ENCODE data around the gene OBP2B.
"Not testable (repeated sequence)": the region's sequence is repeated elsewhere in the genome, so short reads cannot be mapped to it uniquely, and the experiment has no call there.

The OBP2B gene

DNA sequence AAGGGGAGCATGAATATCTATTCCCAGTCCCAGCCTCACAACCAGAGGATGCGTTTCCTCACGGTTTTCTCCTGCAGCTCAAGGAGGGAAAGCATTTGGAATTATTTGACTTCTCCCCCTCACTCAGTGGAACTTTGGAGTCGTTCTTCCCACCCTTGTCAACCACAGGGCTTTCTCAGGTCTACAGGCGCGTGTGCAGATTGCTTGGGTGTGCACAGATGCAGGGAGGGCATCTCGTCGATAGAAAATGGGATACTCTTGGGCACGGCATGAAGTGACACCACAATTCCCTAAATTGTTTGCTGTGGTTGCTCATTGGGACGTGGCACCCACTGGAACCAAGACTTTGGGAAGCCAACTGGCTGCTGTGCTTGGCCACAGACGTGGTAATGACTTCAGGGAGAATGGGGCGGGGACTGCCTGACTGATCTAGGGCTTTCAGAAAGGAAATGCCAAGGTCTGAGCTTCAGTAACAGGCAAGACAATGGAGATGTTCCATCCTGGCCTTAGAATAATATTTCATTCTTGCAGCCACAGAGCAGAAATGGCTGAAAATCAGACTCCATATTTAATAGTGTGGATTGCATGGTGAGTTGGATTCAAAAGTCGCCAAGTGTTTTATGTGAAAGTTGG is 12.2 kb upstream of the OBP2B start:
- DNase-seq: peak; percentile 21

DNA sequence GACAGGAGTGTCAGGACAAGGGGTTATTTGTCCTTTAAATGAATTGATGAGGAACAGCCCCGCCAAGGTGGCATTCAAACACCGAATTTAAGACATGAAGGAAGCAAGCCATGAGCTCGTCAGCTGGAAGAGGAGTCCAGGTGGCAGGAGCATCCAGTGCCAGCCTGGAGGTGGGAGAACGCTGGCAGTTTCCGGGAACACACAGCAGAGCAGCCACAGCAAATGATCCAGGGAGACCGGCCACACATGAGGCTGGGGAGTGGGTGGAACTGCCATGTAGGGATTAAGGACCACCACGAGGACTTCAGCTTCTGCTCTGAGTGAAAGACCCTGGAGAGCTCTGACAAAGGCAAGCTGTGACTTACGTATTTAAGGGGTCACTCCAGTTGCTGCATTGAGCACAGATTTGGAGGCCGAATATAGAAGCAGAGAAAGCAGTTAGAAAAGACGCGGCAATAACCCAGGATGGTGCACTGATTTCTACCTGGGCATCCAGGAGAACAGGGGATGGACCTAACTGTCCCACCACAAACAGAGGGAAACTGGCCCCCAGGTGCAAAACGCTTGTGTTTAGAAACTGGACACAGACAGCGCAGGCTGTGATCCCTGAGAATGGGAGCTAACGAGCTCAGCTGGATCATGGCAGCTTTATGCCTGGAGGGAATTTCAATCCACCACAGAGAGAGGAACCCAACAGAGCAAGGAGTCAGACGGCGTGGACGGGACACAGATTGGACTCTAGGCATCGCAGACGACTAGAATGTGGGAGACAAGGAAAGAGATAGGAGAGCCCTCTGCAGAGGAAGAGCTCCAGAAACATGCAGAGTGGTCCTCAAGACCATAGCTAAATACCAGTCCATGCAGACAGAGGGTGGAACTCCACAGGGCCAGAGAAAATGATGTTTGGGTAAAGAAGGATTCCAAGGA is 9.3 kb upstream of the OBP2B start:
- DNase-seq: peak; percentile 42

DNA sequence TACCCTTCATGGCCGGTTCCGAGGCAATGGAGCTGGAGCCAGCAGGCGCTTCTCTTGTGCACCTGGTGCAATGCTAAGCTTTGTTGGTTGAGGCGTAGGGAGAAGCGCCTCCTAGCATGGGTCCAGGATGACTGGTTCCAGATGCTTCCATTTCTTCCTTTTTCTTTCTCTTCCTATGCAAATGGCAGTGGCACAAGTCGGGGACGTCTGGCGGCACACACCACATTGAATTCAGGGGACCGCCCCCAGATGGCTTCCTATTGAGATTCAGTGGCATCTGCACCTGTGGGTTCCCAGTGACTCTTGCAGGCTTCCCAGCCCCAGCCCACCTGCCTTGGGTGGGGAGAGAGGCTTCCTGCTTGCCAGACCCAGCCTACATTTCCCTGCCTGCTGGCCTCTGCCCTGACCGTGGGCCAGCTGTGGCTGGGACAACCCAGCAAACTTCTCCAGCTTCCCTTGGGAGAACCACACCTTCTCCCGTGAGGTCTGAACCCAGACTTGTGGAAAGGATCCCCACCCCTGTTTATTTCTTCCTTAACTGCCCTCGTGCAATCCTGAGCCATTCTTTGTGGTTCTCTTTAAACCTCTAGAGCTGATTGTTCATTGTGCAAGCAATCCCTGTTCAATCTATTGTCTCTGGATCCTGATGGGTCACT is 8.4 kb upstream of the OBP2B start:
- peak; percentile 32 for DNase-seq

DNA sequence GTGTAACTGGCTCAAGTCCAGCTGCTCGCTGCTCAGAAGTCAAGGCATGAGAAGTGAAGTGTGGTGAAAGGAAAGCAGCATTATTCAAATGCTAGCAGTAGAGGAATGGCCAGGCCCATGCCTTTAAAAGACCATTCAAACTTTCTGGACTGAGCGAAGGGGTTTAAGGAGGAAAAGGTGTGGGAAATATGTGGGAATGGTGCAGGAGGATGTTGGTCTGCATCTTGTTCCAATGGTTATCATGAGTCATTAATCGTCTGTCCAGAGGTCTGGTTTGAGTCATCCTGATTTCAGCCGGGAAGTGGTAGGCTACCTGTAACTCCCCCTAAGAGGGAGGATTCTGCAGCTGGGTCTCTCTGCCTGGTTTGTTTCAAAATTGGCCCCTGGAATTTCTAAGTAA is 5.2 kb upstream of the OBP2B start:
- DNase-seq: not testable (repeated sequence)

DNA sequence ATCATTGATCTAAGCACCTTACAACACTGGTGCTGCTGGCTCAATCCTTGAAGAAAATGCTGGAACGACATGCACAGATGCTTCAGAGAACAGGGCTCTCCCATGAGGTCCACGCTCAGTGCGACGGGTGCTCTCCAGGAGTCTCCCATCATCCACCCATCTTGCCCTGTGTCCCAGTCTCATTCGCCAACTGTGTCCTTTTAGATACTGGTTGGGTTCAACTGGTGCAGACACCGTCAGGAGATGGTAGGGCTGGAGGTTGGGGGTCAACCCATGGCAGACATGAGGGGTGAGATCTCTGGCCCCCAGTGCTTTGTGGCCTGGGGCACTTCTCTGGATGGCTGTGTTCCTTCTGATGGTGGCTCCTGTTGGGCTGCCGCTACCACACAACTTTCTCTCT is 1.6 kb upstream of the OBP2B start:
- DNase-seq: peak; percentile 51

DNA sequence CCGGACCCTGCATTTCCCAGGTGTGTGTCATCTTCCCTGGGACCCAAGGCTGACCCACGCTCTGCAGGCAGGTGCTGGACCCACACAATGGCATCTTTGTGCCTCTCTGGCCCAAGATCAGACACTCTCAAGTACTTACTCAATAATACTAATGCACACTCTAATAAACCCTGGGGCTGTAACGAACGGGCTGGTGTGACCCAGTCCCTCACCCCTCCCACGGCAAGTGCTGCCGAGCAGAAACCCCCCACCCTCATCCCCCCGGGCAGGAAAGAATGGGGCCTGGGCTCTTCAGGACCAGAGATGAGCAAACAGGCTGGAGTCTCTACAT is 1.1 kb upstream of the OBP2B start:
- DNase-seq: peak; percentile 11

DNA sequence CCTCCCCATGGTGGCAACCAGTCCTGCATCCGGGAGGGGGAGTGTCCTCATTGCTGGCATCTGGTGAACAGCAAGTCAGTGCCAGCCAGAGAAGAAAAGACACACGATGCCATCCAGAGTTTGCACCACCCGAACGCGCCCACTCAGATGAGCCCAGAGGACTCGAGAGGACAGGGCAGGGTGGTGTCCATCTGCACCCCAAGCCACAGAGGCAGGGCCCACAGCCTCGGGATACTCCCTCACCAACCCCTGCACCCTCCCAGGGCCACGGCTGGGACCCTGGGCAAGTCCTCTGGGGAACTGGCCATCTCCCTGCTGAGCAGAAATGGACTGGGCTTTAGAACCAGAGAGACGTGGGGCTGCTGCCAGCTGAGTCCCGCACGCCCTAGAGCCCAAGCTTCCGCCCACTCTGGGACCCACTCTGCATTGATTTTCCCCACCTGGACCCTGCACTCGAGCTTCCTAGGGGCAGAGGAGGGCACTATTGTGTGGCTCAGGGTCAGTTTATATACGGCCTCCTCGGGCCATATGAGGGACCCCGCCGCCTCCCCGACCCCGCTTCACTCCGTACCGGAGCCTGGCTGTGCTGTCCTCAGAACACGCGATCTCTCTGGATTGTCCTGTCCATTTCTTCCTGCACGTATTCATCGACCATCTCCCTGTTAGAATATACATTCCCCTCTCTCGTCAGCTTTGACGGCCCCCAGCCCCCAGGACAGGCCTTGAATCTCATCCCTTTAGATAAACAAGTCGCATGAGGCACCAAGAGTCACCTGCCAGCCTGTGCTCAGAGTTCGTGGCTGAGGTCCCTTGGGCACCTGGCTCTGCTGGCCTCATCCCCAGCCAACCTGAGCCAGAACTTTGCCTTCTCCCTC is 514 bp upstream of the OBP2B start:
- peak; percentile 26 for DNase-seq

DNA sequence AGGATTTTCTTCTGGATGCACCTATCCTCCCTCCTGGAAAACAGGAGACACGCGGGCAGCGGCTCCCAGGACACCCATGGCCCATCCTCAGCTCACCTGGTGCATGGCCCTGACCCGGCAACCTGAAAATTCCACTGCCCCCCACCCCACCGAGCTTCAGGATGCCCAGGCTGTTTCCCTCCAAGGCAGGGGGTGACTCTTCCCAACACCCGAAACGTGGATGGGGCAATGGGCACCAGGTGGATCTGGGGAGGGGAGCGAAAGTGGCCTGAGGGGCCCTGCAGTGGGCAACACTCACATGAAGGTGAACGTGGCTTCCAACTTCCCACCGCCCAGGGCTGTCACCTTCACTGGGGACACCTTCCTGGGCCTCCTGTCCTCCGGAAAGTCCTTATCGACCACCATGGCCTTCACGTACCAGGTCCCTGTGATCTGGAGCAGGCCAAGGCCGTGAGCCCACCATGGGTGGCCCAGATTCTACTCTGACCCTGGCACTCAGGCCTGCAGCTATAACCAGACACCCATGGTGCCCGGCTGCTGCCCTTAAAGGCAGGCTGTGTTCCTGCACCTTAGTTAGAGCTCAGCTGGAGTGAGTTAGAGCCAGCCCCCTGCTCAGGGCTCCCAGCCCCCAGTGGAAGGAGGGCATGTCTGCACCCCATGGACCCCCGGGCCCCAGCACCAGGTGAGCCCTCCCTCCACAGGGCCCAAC is 725 bp downstream of the OBP2B start:
- DNase-seq: peak; percentile 35

DNA sequence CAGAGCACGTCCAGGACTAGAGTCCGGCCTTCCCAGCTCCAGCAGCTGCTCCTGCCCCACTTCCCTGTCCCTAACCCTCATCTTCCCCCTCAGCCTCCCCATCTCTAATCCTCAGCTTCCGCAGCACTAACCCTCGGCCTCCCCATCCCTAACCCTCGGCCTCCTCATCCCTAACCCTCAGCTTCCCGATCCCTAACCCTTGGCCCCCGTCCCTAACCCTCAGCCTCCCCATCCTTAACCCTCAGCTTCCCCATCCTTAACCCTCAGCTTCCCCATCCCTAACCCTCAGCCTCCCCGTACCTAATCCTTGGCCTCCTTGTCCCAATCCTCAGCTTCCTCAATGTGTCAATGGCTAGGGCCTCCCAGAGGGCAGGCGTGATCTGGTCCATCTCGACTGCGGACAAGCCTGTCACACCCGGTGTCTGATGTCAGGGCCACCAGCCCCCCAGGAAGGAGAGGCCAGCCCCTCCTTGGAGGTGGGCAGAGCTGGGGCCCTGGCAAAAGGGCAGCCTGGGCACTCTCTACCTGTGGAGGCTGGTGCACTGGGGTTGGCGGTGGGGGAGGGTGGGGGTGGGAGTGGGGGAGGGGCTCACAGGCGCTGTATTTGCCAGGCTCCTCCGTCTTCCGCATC is 1.4 kb downstream of the OBP2B start:
- DNase-seq: peak; percentile 41

DNA sequence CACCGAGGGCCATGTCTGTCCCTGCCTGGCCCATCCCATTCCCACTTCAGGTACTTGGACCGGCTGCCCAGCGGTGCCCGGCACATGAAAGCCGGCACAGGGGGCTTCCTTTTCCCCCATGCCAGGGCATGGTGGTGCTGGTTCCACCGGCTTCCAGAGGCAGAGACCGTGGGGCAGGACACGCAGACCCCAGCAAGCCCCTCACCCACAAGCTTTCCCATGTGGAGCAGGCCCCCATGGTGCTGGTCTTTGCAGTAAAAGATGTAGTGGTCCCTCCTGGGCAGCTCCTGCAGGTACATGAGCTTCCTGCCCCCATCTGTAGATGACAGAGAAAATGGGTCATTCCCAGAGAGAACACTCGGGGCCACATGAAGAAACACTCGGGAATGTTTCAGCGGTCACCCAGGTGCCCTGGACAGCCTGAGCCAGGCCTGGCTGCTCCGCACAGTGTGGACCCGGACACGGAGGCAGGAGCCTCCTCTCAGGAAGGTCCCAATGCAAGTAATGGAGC is 2.0 kb downstream of the OBP2B start:
- DNase-seq: peak; percentile 24

DNA sequence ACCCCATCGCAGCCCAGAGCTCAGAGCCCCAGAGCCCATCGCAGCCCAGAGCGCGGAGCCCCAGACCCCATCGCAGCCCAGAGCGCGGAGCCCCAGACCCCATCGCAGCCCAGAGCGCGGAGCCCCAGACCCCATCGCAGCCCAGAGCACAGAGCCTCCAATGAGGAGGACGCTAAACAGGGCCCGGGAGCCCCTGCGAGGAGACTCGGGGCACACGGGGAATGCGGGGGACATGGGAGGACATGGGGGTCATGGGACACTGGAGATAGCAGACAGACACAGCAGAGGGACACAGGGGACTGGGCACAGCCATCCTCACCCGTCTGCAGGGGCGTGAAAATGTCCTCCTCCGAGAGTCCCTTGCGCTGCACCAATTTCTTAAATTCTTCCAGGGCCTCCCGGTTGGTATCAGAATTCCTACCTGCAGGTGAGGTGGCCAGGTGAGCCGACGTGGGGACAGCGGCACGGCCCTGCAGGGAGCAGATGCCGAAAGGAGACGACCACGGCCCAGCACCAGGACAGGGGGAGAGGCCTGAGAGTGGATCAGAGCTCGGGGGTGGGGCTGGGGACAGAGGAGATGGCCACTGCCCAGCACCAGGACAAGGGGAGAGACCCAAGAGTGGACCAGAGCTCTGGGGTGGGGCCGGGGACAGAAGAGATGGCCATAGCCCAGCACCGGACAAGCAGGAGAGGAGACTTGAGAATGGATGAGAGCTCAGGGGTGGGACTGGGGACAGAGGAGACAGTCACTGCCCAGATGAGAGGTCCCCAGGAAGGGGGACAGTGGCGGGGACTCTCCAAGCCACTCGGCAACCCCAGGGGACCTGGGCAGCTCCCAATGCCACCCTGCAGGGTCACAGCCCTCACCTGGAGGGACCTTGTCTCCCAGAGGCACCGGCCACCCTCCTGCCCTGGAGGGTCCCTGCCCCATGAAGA is 2.8 kb downstream of the OBP2B start:
- peak; percentile 32 for DNase-seq

DNA sequence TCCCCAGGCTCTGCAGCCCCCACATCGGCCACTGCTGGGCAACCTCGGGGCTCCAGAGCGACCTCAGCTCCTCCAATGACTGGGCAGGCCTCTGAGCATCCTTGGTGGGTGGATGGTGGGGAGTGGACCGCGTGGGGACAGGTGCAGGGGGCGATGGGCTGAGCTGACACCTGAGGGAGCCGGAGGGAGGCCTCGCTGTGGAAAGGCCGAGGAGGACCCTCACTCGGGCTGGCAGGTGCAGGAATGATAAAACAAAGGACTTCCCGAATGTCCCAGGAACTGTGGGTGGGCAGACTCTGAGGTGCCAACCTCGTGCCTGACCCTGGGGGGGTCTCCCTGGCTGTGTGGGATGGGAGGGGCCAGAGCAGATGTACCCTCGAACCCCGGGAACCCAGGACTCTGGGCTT is 3.6 kb downstream of the OBP2B start:
- DNase-seq: peak; percentile 30

DNA sequence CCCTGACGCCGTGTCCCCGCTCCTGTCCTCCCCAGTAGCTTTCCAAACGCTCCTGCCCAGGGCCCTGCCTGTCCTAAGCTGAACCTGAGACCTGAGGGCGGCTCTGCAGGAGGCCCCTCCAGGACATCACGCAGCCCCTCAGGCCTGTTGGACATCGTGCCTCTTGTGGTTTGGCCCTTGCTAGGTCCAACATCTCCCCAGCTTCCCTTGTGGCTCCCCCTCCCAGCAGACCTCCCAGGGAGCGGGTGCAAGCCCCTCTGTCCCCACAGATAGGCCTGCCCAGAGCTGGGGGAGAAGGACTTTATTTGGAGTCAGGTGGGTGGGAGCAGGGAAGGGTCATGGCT is 4.1 kb downstream of the OBP2B start:
- no peak for DNase-seq

DNA sequence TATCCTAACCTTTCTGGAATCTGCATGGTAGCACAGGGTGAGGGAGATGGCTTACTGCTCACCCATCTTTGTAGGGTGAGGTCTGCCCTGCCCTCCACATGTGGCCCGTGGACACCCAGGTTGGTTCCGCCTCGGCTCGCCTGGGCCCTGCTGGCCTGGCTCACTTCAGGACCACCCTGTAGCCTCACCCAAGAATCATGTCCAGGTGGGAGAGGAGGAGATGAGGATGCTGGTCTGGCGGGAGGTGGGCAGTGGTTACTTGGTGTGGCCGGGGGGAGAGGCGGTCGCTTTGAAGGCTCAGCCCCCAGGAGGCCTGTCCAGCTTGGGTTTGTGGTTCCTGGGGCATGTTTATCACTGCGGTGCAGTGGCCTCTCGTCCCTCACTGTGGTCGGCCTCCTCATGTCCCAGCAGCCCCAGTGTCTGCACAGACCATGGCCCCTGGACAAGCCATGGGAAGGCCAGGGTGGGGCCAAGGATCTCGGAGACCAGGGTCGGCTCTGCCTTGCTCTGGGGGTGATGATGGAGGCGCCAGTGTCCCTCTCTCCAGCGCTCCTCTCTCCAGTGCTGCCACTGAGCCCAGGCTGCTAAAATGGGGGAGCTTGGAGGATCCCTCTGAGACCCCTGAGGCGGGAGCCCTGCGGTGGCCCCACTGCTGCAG is 4.6 kb downstream of the OBP2B start:
- DNase-seq: peak; percentile 41

DNA sequence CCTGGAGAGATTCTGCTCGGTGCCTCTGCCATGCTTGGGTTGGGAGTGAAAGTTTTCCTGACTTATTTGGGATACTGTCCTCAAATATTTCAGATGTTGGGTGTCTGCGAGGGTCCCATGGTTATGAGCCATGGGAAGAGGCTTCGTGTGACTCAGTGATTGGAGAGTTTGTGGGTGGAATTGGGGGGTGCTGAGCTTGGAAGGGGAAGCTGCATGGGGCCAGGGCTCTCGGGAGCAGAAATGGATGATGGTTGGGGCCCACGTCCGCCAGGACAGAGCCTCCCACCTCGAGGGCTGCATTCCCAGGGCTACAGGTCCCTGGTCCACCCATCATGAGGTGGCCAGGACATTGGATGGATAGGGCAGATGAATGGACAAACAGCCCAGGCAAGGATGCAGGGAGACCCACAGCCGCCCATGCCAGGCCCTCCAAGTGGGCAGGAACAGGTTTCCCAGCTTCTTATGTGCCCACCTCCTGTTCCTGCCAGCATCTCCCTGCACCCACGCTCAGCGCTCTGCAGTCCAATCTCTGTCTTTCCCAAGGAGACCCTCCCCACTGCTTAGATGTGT is 5.5 kb downstream of the OBP2B start:
- DNase-seq: peak; percentile 17

DNA sequence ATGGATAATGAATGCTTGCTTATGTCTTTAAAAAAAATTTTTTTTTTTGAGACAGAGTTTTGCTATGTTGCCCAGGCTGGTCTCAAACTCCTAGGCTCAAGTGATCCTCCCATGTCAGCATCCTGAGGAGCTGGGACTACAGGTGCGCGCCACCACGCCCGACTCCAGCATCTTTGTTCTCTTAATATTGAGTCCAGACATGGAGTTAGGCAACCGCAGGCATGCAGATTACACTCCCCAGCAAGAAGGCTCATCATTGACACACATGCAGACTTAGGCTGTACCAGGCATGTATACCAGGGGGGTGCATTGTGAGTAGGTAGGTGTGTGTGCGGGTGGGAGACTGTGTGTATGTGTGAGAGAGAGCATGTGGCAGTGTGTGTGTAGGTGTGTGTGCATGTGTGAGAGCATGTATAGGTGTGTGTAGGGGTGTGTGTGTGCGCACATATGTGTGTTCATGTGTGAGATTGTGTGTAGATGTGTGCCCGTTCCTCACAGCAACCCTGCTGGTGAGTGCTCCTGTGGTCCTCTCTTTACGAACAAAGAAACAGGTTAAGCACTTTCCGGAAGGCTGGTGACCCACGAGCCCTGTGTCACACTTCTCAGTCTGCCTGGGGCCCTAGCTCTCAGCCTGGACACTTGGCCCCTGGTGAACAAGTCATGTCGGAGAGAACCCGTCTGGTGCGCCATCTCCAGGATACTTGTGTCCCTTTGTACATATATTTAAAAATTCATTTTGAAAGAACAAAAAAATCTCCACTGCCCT is 6.2 kb downstream of the OBP2B start:
- DNase-seq: peak; percentile 21

DNA sequence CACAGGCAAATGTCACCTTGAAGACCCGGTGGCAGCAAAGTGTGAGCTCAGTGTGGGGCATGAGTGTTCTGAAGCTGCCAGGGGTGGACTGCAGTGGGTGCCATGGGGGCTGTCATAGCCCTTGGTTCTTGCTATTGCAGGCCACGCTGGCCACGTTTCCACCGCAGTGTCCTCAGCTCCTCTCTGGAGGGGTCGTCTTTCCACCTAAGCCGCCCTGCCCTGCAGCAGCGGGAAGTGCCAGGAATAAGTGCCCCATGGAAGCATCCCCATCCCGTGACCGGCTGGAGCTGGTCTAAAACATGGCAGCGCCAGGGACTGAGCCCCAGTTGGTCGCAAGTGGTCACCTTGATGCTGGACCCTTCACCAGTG is 6.9 kb downstream of the OBP2B start:
- DNase-seq: peak; percentile 13

DNA sequence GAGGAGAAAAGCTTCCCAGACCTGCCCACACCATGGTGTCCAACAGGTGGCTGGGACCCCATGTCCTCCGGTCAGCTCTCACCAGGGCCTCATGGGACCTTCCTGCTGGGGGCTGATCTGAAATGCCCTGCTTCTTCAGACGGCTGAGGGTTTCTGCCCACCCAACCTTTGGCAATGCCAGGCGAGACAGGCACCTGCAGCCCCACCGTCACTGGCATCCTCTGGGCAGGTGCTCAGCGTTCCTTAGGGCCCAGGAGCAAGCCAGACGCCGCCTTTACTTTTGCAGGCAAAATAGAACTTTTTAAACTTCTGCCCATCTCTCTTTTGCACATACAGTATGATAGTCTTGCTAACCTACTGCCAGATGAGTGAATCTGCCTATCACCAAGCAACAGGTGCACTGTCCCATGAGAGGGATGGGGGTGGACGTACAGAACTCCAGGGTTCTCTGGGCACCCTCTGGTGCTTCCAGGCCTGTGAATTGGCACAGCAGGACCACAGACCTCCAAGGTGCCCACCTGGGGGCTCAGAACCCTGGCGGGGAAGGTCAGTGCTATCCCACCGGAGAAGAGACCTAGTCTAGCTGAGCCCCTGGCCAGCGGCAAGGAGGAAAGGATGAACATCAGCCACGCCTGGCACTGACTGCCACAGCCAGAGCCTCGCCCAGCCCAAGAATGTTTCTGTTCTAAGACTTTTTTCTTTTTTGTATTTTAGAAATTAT is 7.5 kb downstream of the OBP2B start:
- peak; percentile 49 for DNase-seq

Data from activated CD8-positive, alpha-beta memory T cell treated with anti-CD3 and anti-CD28 coated beads for 24 hours (primary cell).